Gastrocnemius medialis (tissue), 4 donors: Measurements from ENCODE around the gene ACTL10.

Experiments
- POLR2A ChIP-seq, 2 donors: fragments of 450-650 bp; IDR thresholded peaks; one replicate each; pipeline ENCODE4 v1.6.1; 2017; ENCODE audit warnings: antibody characterized with exemption in 2 of 2, mild to moderate bottlenecking in 2 of 2, moderate library complexity in 2 of 2
- TF ChIP-seq, protein P1 (sequence below), 5 experiments: fragments of 450-650 bp in 3 of 5; fragments of 200-600 bp in 2 of 5; sonication (generic) in 2 of 5; IDR thresholded peaks in 4 of 5; conservative IDR thresholded peaks in 1 of 5; 1 replicate in 4 of 5; 2 replicates in 1 of 5; pipeline ENCODE4 v1.5.1; 2016 to 2019; ENCODE audit warnings: antibody characterized with exemption in 5 of 5, mild to moderate bottlenecking in 3 of 5, moderate library complexity in 3 of 5

GRCh38 chr20:33672426-33673113 lies 5.8 kb downstream of the ACTL10 start:
- TF ChIP-seq, protein P1, sequence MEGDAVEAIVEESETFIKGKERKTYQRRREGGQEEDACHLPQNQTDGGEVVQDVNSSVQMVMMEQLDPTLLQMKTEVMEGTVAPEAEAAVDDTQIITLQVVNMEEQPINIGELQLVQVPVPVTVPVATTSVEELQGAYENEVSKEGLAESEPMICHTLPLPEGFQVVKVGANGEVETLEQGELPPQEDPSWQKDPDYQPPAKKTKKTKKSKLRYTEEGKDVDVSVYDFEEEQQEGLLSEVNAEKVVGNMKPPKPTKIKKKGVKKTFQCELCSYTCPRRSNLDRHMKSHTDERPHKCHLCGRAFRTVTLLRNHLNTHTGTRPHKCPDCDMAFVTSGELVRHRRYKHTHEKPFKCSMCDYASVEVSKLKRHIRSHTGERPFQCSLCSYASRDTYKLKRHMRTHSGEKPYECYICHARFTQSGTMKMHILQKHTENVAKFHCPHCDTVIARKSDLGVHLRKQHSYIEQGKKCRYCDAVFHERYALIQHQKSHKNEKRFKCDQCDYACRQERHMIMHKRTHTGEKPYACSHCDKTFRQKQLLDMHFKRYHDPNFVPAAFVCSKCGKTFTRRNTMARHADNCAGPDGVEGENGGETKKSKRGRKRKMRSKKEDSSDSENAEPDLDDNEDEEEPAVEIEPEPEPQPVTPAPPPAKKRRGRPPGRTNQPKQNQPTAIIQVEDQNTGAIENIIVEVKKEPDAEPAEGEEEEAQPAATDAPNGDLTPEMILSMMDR (IDR thresholded peaks at IDR 0.05 in 4 of 5, conservative IDR thresholded peaks at IDR 0.05 in 1 of 5) = no peak
- TF ChIP-seq POLR2A (IDR thresholded peaks at IDR 0.05) = no peak
